ENCODE measurements around the gene PPM1E.

GRCh38 chr17:58758890-58759289 is 3.2 kb downstream of the PPM1E start:
- TF ChIP-seq POLR2AphosphoS5 (IDR thresholded peaks at IDR 0.05; ENCODE audit: borderline replicate concordance, low read depth, low read length), result no peak
- no peak for TF ChIP-seq EZH2 (IDR thresholded peaks at IDR 0.05)
